Bronchial epithelial cell (primary cell): ENCODE data around the gene DYNC2H1. TPM values are rescaled to one million over a fixed set of nuclear protein-coding genes. Genes with fewer than 3 reads are reported as not detected.

Experiments used
- DNase-seq: peaks from one replicate; pipeline ENCODE4 v3.0.0-alpha.2; 2010; ENCODE audit warnings: low read depth
- FAIRE-seq: peaks from 2 replicates; lab custom pipeline; 2011; peaks lifted over from hg19 to GRCh38; lab: Jason Lieb, UNC
- H3K27me3 ChIP-seq: 2 replicates; pipeline ENCODE4 v1.5.1; 2011; ENCODE audit warnings: low read length; ENCODE audit not compliant: control insufficient read depth, insufficient read depth
- H3K36me3 ChIP-seq: 2 replicates; pipeline ENCODE4 v1.5.1; 2011; ENCODE audit warnings: low read length; ENCODE audit not compliant: control insufficient read depth, insufficient read depth
- H3K4me3 ChIP-seq: 2 replicates; pipeline ENCODE4 v1.5.1; 2011; ENCODE audit warnings: mild to moderate bottlenecking, low read depth, low read length, control low read depth
- CTCF ChIP-seq: IDR thresholded peaks from 2 replicates; pipeline ENCODE4 v1.5.1; 2011; ENCODE audit warnings: mild to moderate bottlenecking, moderate library complexity, low read length, control low read depth, inconsistent platforms; ENCODE audit not compliant: insufficient read depth, severe bottlenecking
- total RNA-seq: library from RNA; depleted of rRNA; stranded (reverse); fragments of >200 nt; gene quantifications from 2 replicates; pipeline ENCODE4 v1.2.1, GENCODE V29; 2014

DYNC2H1 gene
- total RNA-seq, 1 donor from 2014 or later = 11.6 TPM

- no peak overlapping the region for H3K4me3 ChIP-seq
- H3K36me3 ChIP-seq = no peaks in the 10 kb centered on the region
- no peak for DNase-seq
- no peak for TF ChIP-seq CTCF
- FAIRE-seq = no peak
- no peaks in the 10 kb centered on the region for H3K27me3 ChIP-seq
These were observed 327.0 kb downstream of the DYNC2H1 start for GRCh38 chr11:103436131-103436770.

- FAIRE-seq = no peak
- no peaks in the 10 kb centered on the region for H3K36me3 ChIP-seq
- H3K4me3 ChIP-seq = no peak overlapping the region
- H3K27me3 ChIP-seq = no peaks in the 10 kb centered on the region
- TF ChIP-seq CTCF = no peak
- DNase-seq = no peak
These were observed 331.8 kb downstream of the DYNC2H1 start for GRCh38 chr11:103441021-103441420.

- TF ChIP-seq CTCF = no peak
- H3K36me3 ChIP-seq = no peaks in the 10 kb centered on the region
- no peak for DNase-seq
- FAIRE-seq = no peak
- H3K4me3 ChIP-seq = no peak overlapping the region
- H3K27me3 ChIP-seq = no peaks in the 10 kb centered on the region
These were observed 339.7 kb downstream of the DYNC2H1 start for GRCh38 chr11:103448966-103449365.

GRCh38 chr11:103450241-103450640, 341.0 kb downstream of the DYNC2H1 start:
- DNase-seq = no peak
- no peak for TF ChIP-seq CTCF
- H3K4me3 ChIP-seq = no peak overlapping the region
- H3K27me3 ChIP-seq = no peaks in the 10 kb centered on the region
- H3K36me3 ChIP-seq = no peaks in the 10 kb centered on the region
- no peak for FAIRE-seq

- H3K4me3 ChIP-seq = no peak overlapping the region
- no peak for DNase-seq
- TF ChIP-seq CTCF = no peak
- H3K36me3 ChIP-seq = no peaks in the 10 kb centered on the region
- no peaks in the 10 kb centered on the region for H3K27me3 ChIP-seq
- FAIRE-seq = no peak
These were observed 343.9 kb downstream of the DYNC2H1 start for GRCh38 chr11:103453126-103453525.
